Gastrocnemius medialis (tissue), 4 donors: ENCODE data around the gene SEMA5B. TPM values are rescaled to one million over a fixed set of nuclear protein-coding genes. Genes with fewer than 3 reads are reported as not detected.

ENCODE experiments used
- ATAC-seq, 2 donors: fragments of 150-250 bp; one replicate each; pipeline ENCODE4 v1.9.1; 2016
- DNase-seq, 2 donors: peaks; one replicate each; pipeline ENCODE4 v3.0.0-alpha.2; 2019
- H3K27ac ChIP-seq, 4 donors: fragments of 200-600 bp; sonication (generic); 1 replicate in 1 of 4; 2 replicates in 3 of 4; pipeline ENCODE4 v1.5.1; 2016 to 2018; ENCODE audit warnings: mild to moderate bottlenecking in 2 of 4, moderate library complexity in 1 of 4
- H3K27me3 ChIP-seq, 3 donors: fragments of 200-600 bp; sonication (generic) in 2 of 3; 1 replicate in 1 of 3; 2 replicates in 2 of 3; pipeline versions ENCODE4 v1.5.1 to v1.6.0; 2016 to 2019; ENCODE audit warnings: mild to moderate bottlenecking in 1 of 3, moderate library complexity in 1 of 3
- H3K36me3 ChIP-seq, 2 donors: fragments of 200-600 bp; sonication (generic) in 1 of 2; one replicate each; pipeline ENCODE4 v1.5.1; 2017 to 2018
- H3K4me1 ChIP-seq, 2 donors: fragments of 200-600 bp; sonication (generic) in 1 of 2; one replicate each; pipeline ENCODE4 v1.5.1; 2016 to 2017; ENCODE audit warnings: mild to moderate bottlenecking in 2 of 2
- H3K4me3 ChIP-seq, 4 donors: fragments of 200-600 bp; sonication (generic) in 3 of 4; 1 replicate in 1 of 4; 2 replicates in 3 of 4; pipeline ENCODE4 v1.5.1; 2016 to 2019; ENCODE audit warnings: mild to moderate bottlenecking in 2 of 4
- H3K9me3 ChIP-seq, 3 donors: fragments of 200-600 bp; sonication (generic) in 2 of 3; 1 replicate in 1 of 3; 2 replicates in 2 of 3; pipeline ENCODE4 v1.5.1; 2016 to 2019
- POLR2A ChIP-seq, 2 donors: fragments of 450-650 bp; IDR thresholded peaks; one replicate each; pipeline ENCODE4 v1.6.1; 2017; ENCODE audit warnings: antibody characterized with exemption in 2 of 2, mild to moderate bottlenecking in 2 of 2, moderate library complexity in 2 of 2
- in situ Hi-C, 4 donors: fragments of 200-750 bp; cut with MboI; loops; one replicate each; pipeline versions ENCODE4 v1.15.0 to v1.8.0; 2017; ENCODE audit warnings: low sequenced_read_pairs in 4 of 4
- intact Hi-C: fragments of 100-400 bp; cut with DNase I; formaldehyde crosslinking; loops from one replicate; pipeline ENCODE4 v1.15.1; 2023; ENCODE audit warnings: low total_unique reads
- total RNA-seq, 4 donors: library from RNA; depleted of rRNA; stranded (reverse); fragments of >200 nt; gene quantifications; one replicate each; pipeline versions ENCODE4 v1.1.0 to v1.2.3, GENCODE V29; 2016
- TF ChIP-seq, protein P1 (sequence below), 5 experiments: fragments of 450-650 bp in 3 of 5; fragments of 200-600 bp in 2 of 5; sonication (generic) in 2 of 5; IDR thresholded peaks in 4 of 5; conservative IDR thresholded peaks in 1 of 5; 1 replicate in 4 of 5; 2 replicates in 1 of 5; pipeline ENCODE4 v1.5.1; 2016 to 2019; ENCODE audit warnings: antibody characterized with exemption in 5 of 5, mild to moderate bottlenecking in 3 of 5, moderate library complexity in 3 of 5

Gene SEMA5B
- total RNA-seq, 4 donors from 2014 or later: 0.10 to 0.26 TPM; not detected in 2

DNA sequence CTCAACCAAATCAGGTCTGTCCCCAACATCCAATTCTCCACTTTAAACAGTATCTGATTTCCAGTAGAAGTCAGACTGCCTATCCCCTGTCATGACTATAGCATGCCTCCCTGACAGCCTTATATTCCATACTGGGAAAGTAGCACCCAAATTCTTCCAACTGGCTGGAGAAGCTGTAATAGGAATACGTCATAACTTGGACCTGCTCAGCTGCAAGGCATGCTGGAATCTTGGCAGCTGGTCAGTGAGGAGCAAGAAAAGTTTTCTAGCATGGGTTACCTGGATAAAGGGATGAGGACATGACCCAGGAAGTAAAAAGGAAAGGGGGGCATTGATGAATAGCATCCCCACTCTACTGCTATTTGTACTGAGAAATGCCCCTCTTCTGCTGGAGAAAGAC, 8.9 kb downstream of the SEMA5B start:
- Histone ChIP-seq H3K36me3 (no peaks in the 10 kb centered on the region), H3K4me1 (no peaks in the 10 kb centered on the region), H3K27me3 (peaks cover 0 to 3% (median 0%) of the 10 kb centered on the region in 3 donors), H3K27ac (no peak overlapping the region), H3K4me3 (no peak overlapping the region), H3K9me3 (no peaks in the 10 kb centered on the region)
- in situ Hi-C loops (no loop called here), intact Hi-C loops (no loop called here)
- DNase-seq: no peak
- TF ChIP-seq POLR2A (IDR thresholded peaks at IDR 0.05): no peak
- TF ChIP-seq, protein P1, sequence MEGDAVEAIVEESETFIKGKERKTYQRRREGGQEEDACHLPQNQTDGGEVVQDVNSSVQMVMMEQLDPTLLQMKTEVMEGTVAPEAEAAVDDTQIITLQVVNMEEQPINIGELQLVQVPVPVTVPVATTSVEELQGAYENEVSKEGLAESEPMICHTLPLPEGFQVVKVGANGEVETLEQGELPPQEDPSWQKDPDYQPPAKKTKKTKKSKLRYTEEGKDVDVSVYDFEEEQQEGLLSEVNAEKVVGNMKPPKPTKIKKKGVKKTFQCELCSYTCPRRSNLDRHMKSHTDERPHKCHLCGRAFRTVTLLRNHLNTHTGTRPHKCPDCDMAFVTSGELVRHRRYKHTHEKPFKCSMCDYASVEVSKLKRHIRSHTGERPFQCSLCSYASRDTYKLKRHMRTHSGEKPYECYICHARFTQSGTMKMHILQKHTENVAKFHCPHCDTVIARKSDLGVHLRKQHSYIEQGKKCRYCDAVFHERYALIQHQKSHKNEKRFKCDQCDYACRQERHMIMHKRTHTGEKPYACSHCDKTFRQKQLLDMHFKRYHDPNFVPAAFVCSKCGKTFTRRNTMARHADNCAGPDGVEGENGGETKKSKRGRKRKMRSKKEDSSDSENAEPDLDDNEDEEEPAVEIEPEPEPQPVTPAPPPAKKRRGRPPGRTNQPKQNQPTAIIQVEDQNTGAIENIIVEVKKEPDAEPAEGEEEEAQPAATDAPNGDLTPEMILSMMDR (IDR thresholded peaks at IDR 0.05 in 4 of 5, conservative IDR thresholded peaks at IDR 0.05 in 1 of 5): no peak
- no peak for ATAC-seq

DNA sequence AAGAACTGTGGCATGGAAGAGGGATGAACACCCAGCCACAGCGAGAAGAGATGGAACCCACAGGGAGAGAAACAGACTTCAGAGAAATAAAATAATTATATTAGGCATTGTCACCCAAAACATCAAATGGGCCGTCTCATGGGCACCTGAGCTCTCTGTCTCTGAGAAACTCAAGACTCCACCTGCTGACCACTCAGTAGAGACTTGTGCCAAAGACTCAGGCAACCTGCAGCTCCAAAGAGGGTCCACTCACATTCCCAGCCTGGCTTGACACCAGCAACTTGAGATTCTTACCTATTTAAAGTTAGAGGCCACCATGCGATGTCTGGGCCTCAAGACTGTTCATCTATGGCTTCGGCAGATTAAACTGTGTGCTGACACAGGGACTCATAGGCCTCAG, 12.0 kb downstream of the SEMA5B start:
- Histone ChIP-seq H3K36me3 (no peaks in the 10 kb centered on the region), H3K4me1 (no peaks in the 10 kb centered on the region)

DNA sequence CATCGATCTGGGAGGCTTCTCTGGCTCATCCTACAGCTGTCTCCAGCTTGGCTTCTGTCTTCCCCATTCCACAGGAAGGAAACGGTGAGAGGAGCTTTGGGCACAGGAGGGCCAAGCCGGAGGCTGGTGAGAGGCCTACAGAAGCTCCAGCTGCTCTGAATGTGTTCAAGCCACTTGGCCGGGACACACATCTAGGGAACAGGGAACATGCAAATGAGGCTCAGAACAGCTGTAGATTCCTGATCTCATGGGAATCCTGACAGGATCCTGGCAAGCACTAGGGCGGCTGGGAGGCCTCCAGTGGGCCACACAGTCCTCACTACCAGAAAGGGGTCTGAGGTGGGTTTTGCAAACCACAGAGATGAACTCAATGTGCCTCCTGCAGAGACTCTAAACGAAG, 13.7 kb downstream of the SEMA5B start:
- no peak overlapping the region for H3K27ac ChIP-seq
- no peak for DNase-seq
- H3K27me3 ChIP-seq: peaks cover 0 to 3% (median 0%) of the 10 kb centered on the region in 3 donors
- intact Hi-C loops (no loop called here), in situ Hi-C loops (no loop called here)
- no peak overlapping the region for H3K4me3 ChIP-seq
- H3K9me3 ChIP-seq: no peaks in the 10 kb centered on the region
- no peaks in the 10 kb centered on the region for H3K36me3 ChIP-seq
- TF ChIP-seq, protein P1 (IDR thresholded peaks at IDR 0.05 in 4 of 5, conservative IDR thresholded peaks at IDR 0.05 in 1 of 5): no peak
- no peak for TF ChIP-seq POLR2A (IDR thresholded peaks at IDR 0.05)
- ATAC-seq: no peak
- H3K4me1 ChIP-seq: no peaks in the 10 kb centered on the region

More for the DNA sequence above, 12.0 kb downstream of the SEMA5B start:
- in situ Hi-C loops (no loop called here), intact Hi-C loops (no loop called here)
- TF ChIP-seq, protein P1 (IDR thresholded peaks at IDR 0.05 in 4 of 5, conservative IDR thresholded peaks at IDR 0.05 in 1 of 5): no peak
- TF ChIP-seq POLR2A (IDR thresholded peaks at IDR 0.05): no peak
- Histone ChIP-seq H3K27me3 (peaks cover 0 to 3% (median 0%) of the 10 kb centered on the region in 3 donors), H3K4me3 (no peak overlapping the region), H3K27ac (no peak overlapping the region), H3K9me3 (no peaks in the 10 kb centered on the region)
- ATAC-seq: no peak
- DNase-seq: no peak

DNA sequence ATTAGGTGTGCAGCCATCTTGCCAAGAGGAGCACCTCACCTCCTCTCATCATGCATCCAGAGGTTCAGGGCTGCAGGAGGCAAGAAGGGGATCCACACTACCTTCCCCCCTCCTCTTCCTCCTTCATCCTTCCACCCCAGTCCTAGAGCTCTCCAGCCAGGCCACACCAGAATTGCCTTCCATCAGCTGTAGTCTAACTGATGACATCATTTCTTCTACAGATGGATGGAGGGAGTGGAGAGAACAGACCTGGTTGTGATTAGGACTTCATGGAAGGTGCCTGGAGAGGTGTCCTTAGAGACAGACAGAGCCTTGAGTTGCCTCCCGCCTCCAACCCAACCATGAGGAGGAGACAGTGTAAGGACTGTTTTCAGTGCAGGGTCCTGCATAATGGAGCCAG, 14.9 kb downstream of the SEMA5B start:
- H3K27ac ChIP-seq: no peak overlapping the region
- no peaks in the 10 kb centered on the region for H3K27me3 ChIP-seq
- TF ChIP-seq, protein P1 (IDR thresholded peaks at IDR 0.05 in 4 of 5, conservative IDR thresholded peaks at IDR 0.05 in 1 of 5): no peak
- TF ChIP-seq POLR2A (IDR thresholded peaks at IDR 0.05): no peak
- no peaks in the 10 kb centered on the region for H3K4me1 ChIP-seq
- ATAC-seq: no peak
- no peak for DNase-seq
- no peaks in the 10 kb centered on the region for H3K36me3 ChIP-seq
- in situ Hi-C loops: no loop called here
- no peaks in the 10 kb centered on the region for H3K9me3 ChIP-seq
- intact Hi-C loops: no loop called here
- H3K4me3 ChIP-seq: no peak overlapping the region

DNA sequence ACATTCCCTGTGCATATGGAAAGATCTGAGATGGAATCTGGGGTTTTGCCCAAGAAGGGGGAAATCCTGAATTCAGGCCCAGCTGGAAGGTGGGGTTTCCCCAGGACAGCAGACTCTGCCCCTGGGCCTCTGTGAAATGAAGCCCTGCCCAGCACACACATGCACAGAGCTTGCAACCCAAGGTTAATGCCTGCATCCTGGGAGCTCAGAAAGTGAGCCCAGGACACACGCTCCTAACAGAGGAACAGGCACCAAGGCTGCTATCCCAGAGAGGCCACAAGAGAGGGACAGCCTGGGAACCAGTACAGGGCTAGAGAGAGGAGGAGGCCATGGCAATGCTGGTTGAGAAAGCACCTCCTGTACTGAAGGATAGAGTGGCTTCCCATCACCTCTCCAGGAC, 16.1 kb downstream of the SEMA5B start:
- intact Hi-C loops: no loop called here
- in situ Hi-C loops: no loop called here
- H3K9me3 ChIP-seq: no peaks in the 10 kb centered on the region
- H3K4me1 ChIP-seq: no peaks in the 10 kb centered on the region
- no peak overlapping the region for H3K4me3 ChIP-seq
- no peak for ATAC-seq
- H3K27me3 ChIP-seq: no peaks in the 10 kb centered on the region
- no peaks in the 10 kb centered on the region for H3K36me3 ChIP-seq
- DNase-seq: no peak
- TF ChIP-seq, protein P1 (IDR thresholded peaks at IDR 0.05 in 4 of 5, conservative IDR thresholded peaks at IDR 0.05 in 1 of 5): no peak
- no peak for TF ChIP-seq POLR2A (IDR thresholded peaks at IDR 0.05)
- no peak overlapping the region for H3K27ac ChIP-seq
